Measurements from ENCODE around the gene NFIC. TPM values are rescaled to one million over a fixed set of nuclear protein-coding genes. Genes with fewer than 3 reads are reported as not detected.

The NFIC gene
- total RNA-seq, 2 experiments from 2014 or later = 1.5 to 1.7 TPM

DNA sequence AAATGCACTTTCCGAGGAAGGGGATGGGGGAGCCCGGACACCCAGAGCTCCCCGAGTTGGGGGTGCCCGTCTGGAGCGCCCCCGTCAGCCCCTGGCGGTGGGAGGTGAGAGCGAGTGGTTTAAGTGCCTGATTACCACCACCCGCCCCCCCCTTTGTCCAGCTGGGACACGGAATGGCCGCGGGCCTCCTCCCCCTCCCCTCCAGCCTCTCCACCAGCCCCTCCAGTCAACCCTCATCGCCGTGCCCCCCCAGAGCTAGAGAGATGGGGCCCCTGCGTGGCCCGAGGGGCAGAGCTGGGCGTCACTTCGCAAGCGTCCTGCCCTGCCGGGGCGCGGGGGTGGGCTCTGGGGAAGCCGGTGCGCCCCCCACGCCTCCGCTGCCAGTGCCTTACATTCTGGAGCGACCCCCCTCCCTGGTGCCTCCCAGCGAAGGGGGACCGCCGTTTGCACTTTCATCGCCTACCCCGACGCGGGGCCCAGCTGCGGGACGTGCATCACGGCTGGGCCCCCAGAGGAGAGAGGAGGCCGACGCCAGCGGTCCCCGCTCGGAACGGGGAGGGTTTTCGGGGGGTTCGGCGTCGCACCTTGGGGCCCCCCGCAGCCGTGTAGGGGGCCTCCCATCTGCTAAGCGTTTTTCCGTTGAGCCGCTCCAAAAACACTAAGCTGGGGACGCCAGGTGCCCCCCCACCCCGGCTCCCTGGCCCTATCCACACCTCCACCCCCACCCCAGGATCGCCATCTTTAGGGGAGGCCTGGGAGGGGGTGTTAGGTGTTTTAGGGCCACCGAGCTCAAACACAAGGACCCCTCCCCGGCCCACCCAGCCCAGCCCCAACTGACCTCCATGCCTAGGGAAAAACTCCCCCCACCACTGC, 97.6 kb downstream of the NFIC start:
- H3K27ac ChIP-seq (ENCODE audit: low read depth, low read length, poor library complexity, severe bottlenecking) = no peak overlapping the region
- TF ChIP-seq, protein P1, sequence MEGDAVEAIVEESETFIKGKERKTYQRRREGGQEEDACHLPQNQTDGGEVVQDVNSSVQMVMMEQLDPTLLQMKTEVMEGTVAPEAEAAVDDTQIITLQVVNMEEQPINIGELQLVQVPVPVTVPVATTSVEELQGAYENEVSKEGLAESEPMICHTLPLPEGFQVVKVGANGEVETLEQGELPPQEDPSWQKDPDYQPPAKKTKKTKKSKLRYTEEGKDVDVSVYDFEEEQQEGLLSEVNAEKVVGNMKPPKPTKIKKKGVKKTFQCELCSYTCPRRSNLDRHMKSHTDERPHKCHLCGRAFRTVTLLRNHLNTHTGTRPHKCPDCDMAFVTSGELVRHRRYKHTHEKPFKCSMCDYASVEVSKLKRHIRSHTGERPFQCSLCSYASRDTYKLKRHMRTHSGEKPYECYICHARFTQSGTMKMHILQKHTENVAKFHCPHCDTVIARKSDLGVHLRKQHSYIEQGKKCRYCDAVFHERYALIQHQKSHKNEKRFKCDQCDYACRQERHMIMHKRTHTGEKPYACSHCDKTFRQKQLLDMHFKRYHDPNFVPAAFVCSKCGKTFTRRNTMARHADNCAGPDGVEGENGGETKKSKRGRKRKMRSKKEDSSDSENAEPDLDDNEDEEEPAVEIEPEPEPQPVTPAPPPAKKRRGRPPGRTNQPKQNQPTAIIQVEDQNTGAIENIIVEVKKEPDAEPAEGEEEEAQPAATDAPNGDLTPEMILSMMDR (conservative IDR thresholded peaks at IDR 0.05; ENCODE audit: low read length) = no peak
- TF ChIP-seq EZH2phosphoT487 (IDR thresholded peaks at IDR 0.05; ENCODE audit: borderline replicate concordance, low read depth, low read length) = no peak
- no peak overlapping the region for H3K4me3 ChIP-seq (ENCODE audit: low read depth, low read length, poor library complexity, severe bottlenecking)
- DNase-seq (ENCODE audit: low spot score) = no peak
- H4K20me1 ChIP-seq (ENCODE audit: insufficient read depth, low read length) = no peaks in the 10 kb centered on the region
- no peak overlapping the region for H3K4me2 ChIP-seq (ENCODE audit: low read length)
- BruUV-seq (replicated peaks) = no TSS peak
- intact Hi-C loops (cut with micrococcal nuclease; ENCODE audit: unreplicated experiment) = no loop called here
- no peak overlapping the region for H2AFZ ChIP-seq (ENCODE audit: low read length)
- CTCF ChIA-PET (ENCODE audit: unreplicated experiment) = no interaction called here
- H3K79me2 ChIP-seq (ENCODE audit: insufficient read depth, low read depth, low read length) = no peaks in the 10 kb centered on the region
- POLR2A ChIA-PET = no interaction called here
- no peaks in the 10 kb centered on the region for H3K9me2 ChIP-seq (ENCODE audit: insufficient read depth, low read length)
- H3K4me1 ChIP-seq (ENCODE audit: insufficient read depth, low read length, poor library complexity, severe bottlenecking) = no peaks in the 10 kb centered on the region
- no peaks in the 10 kb centered on the region for H3K9me3 ChIP-seq (ENCODE audit: low read length)
- no peaks in the 10 kb centered on the region for H3K36me3 ChIP-seq (ENCODE audit: insufficient read depth, low read length)

- TF ChIP-seq, protein P1 (conservative IDR thresholded peaks at IDR 0.05; ENCODE audit: low read length) = no peak
- no peak for TF ChIP-seq EZH2phosphoT487 (IDR thresholded peaks at IDR 0.05; ENCODE audit: borderline replicate concordance, low read depth, low read length)
- intact Hi-C loops (cut with micrococcal nuclease; ENCODE audit: unreplicated experiment) = no loop called here
- Histone ChIP-seq H3K79me2 (ENCODE audit: insufficient read depth, low read depth, low read length) (no peaks in the 10 kb centered on the region), H3K27ac (ENCODE audit: low read depth, low read length, poor library complexity, severe bottlenecking) (no peak overlapping the region), H3K36me3 (ENCODE audit: insufficient read depth, low read length) (no peaks in the 10 kb centered on the region), H2AFZ (ENCODE audit: low read length) (no peak overlapping the region), H4K20me1 (ENCODE audit: insufficient read depth, low read length) (no peaks in the 10 kb centered on the region), H3K4me3 (ENCODE audit: low read depth, low read length, poor library complexity, severe bottlenecking) (no peak overlapping the region), H3K9me3 (ENCODE audit: low read length) (no peaks in the 10 kb centered on the region), H3K4me2 (ENCODE audit: low read length) (no peak overlapping the region), H3K9me2 (ENCODE audit: insufficient read depth, low read length) (no peaks in the 10 kb centered on the region), H3K4me1 (ENCODE audit: insufficient read depth, low read length, poor library complexity, severe bottlenecking) (no peaks in the 10 kb centered on the region)
- CTCF ChIA-PET (ENCODE audit: unreplicated experiment) = no interaction called here
- POLR2A ChIA-PET = no interaction called here
- DNase-seq (ENCODE audit: low spot score) = no peak
- BruUV-seq (replicated peaks) = no TSS peak
Measured at GRCh38 chr19:3464587-3465235, 98.3 kb downstream of the NFIC start.

GRCh38 chr19:3465552-3465951, 99.2 kb downstream of the NFIC start:
- POLR2A ChIA-PET = no interaction called here

More at GRCh38 chr19:3465552-3465951, 99.2 kb downstream of the NFIC start:
- Histone ChIP-seq H3K27ac (ENCODE audit: low read depth, low read length, poor library complexity, severe bottlenecking) (no peak overlapping the region), H3K79me2 (ENCODE audit: insufficient read depth, low read depth, low read length) (no peaks in the 10 kb centered on the region), H2AFZ (ENCODE audit: low read length) (no peak overlapping the region), H3K4me2 (ENCODE audit: low read length) (no peak overlapping the region), H3K9me3 (ENCODE audit: low read length) (no peaks in the 10 kb centered on the region), H3K4me3 (ENCODE audit: low read depth, low read length, poor library complexity, severe bottlenecking) (no peak overlapping the region), H3K4me1 (ENCODE audit: insufficient read depth, low read length, poor library complexity, severe bottlenecking) (no peaks in the 10 kb centered on the region), H3K9me2 (ENCODE audit: insufficient read depth, low read length) (no peaks in the 10 kb centered on the region), H4K20me1 (ENCODE audit: insufficient read depth, low read length) (no peaks in the 10 kb centered on the region), H3K36me3 (ENCODE audit: insufficient read depth, low read length) (no peaks in the 10 kb centered on the region)
- CTCF ChIA-PET (ENCODE audit: unreplicated experiment) = no interaction called here
- intact Hi-C loops (cut with micrococcal nuclease; ENCODE audit: unreplicated experiment) = no loop called here
- TF ChIP-seq, protein P1 (conservative IDR thresholded peaks at IDR 0.05; ENCODE audit: low read length) = no peak
- TF ChIP-seq EZH2phosphoT487 (IDR thresholded peaks at IDR 0.05; ENCODE audit: borderline replicate concordance, low read depth, low read length) = no peak
- BruUV-seq (replicated peaks) = no TSS peak
- DNase-seq (ENCODE audit: low spot score) = no peak
